Keratinocyte (primary cell): ENCODE measurements around the gene RAD9A.

Source experiments
- CTCF ChIP-seq, 3 experiments: IDR thresholded peaks in 1 of 3; conservative IDR thresholded peaks in 1 of 3; optimal IDR thresholded peaks in 1 of 3; 2 replicates in 2 of 3; 3 replicates in 1 of 3; pipeline versions ENCODE3 to v1.5.1; 2011; ENCODE audit warnings: low read length in 3 of 3, mild to moderate bottlenecking in 3 of 3, moderate library complexity in 2 of 3, control low read depth in 1 of 3, inconsistent platforms in 1 of 3; ENCODE audit not compliant: insufficient read depth in 2 of 3; ENCODE audit errors: extremely low read depth in 1 of 3
- EZH2 ChIP-seq: IDR thresholded peaks from one replicate; pipeline ENCODE4 v1.6.1; 2012; ENCODE audit warnings: inconsistent platforms, mild to moderate bottlenecking, low read length, moderate library complexity

GRCh38 chr11:67384851-67385366, 6.9 kb upstream of the RAD9A start:
- TF ChIP-seq CTCF (optimal IDR thresholded peaks at IDR 0.05 in 1 of 3, IDR thresholded peaks at IDR 0.05 in 1 of 3, conservative IDR thresholded peaks at IDR 0.05 in 1 of 3; ENCODE audit: extremely low read depth in 1 of 3, insufficient read depth in 2 of 3, low read length in 3 of 3) (no peak), EZH2 (no peak)
